ENCODE results near the gene SLC8A2.
"Not testable (repeated sequence)": the region's sequence is repeated elsewhere in the genome, so short reads cannot be mapped to it uniquely, and the experiment has no call there.

SLC8A2 gene

DNA sequence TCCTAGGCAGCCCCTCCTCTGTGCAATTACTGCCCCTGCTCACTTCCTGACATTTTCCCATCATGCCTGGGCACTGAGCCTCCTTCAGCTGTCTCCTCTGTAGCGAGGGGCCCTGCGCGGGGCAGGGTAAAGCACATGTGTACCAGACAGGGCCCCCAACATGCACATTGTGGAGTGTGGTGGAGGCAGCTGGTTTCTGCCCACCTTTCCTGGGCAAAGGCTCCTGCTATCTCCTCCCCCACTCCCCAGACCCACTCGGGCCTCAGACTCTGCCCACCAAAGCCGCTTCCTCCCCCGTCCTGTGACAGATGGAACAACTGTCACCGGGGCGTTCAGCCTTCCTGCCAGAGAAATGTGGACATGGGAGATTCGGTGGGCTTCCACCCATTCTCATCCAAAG lies 15.2 kb upstream of the SLC8A2 start:
- DNase-seq, result no peak

- not testable (repeated sequence) for DNase-seq
These were observed 14.5 kb upstream of the SLC8A2 start for GRCh38 chr19:47486220-47486619.

GRCh38 chr19:47485210-47485609 lies 13.5 kb upstream of the SLC8A2 start:
- no peak for DNase-seq

- peak; percentile 85 for DNase-seq
These were observed 12.4 kb upstream of the SLC8A2 start, which contains the start of gene KPTN for GRCh38 chr19:47483800-47484690. Gene KPTN, minus strand, starts transcription at chr19:47484219. Its CDS starts 59 bp downstream, at chr19:47484160.

DNA sequence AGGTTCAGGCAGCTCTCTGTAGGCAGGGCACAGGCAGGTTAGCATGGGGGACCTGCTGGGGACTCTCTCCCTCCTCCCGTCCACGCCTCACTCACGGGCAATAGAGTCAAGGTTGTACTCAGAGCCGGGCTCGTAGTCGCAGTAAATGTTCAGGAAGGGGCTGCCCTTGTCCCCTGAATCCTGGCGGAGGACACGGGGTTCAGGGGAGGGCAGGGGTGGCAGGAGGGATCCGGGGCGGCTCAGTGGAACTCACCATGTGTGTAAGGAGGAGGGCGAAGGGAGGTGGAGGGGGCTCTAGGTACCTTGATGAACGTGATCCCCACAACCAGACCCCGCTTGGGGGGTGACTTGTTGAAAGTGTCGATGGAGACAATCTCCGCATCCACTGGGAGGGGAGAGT lies 11.5 kb upstream of the SLC8A2 start:
- no peak for DNase-seq

DNA sequence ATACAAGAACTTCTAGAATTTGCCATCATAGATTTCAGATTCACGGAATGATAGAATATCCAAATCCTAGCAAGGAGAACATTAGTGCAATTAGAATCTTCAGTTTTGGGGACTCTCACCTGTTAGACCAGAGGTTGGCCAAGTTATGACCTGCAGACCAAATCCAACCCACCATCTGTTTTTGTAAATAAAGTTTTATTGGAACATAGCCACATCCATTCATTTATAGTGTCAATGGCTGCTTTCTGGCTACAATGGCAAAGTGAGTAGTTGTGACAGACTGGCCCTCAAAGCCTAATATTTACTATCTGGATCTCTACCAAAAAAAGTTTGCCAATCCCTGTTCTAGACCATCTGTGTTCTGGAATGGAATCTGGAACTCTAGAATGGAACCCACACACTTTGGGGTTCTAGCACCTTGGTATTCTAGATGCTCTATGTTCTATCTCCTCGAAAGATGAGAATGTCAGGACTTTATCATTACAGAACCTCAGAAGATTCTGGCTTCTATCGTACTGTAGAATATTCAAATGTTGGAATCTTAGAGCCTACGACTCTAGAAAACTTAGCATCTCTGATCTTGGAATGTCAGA lies 9.9 kb upstream of the SLC8A2 start:
- DNase-seq, result no peak

DNA sequence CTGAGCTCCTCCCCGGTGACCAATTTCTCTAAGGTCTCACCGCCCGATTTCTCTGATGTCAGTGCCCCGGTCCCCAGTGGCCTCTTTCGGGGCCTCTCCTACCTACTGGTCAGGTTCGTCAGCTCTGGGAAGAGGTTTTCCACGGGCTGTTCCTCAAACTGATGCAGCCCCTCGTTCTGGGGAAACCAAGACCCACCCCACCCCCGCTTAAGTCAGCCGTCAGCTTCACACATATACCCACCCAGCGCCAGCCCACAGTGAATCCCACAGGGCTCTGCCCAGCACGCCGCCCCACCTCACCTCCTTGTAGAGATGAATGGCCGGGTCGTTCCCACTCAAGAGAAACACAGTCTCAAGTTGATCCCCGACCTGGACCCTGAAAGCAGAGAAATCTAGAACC lies 9.0 kb upstream of the SLC8A2 start:
- DNase-seq, result no peak

DNA sequence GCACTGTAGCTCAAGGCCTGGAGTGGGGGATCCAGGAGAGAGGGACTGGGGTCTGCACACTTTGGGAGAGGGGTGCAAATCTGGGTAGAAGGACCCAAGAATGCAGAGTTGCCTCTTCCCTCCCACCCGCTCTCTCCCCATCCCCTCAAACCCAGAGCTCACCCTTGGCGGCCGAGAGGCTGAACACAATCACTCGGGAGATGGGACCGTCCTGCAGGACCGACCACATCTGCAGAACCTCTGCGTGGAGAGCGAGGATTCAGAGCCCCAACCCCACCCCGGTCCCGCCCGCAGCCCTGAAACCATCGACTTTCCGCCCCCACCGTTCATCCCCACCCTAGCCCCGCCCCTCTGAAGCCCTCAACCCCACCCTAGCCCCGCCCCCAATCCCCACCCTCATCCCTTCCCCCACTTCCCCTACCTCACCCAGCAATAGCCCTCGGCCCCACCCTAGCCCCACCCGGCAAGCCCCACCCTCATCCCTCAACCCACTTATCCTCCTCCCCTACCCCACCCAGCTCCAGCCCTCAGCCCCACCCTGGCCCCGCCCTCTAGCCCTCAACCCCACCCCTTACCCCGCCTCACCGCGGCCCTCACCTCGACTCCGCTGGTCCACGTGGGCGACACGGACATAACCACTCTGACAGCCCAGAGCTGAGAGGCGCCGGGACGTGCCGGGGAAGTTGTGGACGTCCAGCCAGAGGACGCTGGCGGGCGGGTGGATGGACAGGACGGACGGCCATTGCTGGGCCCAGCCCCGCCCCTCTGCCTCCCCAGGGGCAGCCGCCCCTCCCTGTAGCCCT lies 8.2 kb upstream of the SLC8A2 start:
- no peak for DNase-seq

- no peak for DNase-seq
These were observed 4.8 kb upstream of the SLC8A2 start for GRCh38 chr19:47476438-47476972.

DNA sequence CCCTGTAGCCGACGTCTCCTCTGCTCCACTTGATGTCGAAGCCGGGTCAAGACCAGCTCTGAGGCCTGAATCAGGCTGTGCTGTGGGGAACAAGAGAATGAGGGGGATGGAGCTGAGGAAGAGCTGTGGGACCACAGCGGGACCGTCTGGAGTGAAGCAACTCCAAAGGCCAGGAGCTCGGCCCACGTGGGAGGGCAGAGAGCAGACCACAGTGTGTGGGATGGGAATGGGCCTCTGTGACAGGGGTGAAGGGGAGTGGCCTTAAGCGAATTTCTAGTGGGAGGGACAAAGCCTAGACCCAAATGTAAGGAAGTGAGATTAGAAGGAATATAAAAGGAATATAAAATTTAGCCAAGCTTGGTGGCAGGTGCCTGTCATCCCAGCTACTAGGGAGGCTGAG lies 3.8 kb upstream of the SLC8A2 start:
- no peak for DNase-seq

GRCh38 chr19:47473336-47473735 lies 1.6 kb upstream of the SLC8A2 start:
- DNase-seq, result no peak

DNA sequence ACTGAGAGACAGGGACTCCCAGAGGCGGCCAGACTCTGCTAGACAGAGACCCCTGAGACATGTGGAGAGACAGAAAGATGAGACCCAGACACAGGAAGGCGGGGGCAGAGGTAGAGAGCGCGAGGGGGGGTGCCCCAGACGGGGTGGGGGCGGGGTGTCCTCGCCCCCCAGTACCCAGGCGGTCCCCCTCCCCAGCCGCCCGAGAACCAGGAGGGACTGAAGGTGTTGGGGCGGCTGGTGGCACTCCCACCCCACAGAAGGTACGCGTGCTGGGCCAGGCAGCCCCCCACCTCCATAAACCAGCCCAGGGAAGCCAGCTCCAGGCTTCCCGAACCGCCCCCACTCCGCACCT lies 336 bp downstream of the SLC8A2 start:
- DNase-seq, result no peak

DNA sequence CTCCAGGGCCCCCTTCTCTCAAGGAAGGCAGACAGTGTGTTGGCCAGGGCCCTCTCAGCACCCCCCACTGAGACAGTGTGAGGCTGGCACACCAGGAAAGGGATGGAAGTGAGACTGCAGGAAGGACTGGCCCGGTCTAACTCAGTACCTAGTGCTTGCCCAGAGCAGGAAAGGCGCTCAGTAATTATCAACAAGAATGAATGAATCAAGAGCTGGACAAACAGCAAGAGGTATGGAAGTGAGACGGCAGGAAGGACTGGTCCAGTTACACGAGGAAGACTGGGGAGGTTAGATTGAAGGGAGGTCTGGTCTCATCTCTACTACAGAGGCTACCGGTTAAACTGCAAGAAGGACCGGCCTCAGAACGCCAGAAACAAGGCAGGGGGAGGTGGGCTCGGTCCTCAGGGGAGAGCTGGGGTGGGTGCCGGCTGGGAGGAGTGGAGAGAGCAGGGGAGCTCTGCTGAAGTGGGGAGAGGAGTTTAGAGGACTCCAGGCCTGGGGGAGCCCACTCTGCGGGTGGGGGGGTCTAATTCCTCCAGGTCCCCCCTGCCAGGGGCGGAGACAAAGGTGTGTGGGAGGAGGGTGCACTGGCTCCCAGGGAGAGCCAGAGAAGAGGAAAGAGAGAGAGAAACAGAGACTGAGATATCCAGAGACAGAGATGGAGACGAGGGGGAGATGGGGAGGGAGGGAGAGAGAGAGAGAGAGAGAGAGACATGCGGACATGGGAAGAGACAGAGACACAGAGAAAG lies 1.1 kb downstream of the SLC8A2 start:
- no peak for DNase-seq

DNA sequence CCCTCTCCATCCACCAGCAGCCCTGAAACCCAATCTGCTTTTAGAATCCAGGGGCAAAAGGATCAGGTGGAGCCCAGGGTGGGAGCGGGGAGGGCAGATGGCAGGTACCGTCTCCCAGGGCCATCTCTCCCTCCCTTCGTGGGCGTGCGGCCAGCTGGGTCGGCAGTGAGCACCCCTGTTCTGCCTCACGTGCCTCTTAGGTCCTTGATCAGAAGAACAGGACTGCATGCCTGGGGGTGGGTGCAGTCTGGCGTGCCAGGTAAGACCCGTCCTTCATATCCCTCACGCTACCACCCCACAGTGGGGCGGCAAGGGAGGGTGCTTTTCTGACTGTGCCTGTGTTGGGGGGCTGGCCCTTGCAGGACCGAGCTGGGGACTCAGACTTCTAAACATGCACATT lies 2.0 kb downstream of the SLC8A2 start:
- no peak for DNase-seq

DNA sequence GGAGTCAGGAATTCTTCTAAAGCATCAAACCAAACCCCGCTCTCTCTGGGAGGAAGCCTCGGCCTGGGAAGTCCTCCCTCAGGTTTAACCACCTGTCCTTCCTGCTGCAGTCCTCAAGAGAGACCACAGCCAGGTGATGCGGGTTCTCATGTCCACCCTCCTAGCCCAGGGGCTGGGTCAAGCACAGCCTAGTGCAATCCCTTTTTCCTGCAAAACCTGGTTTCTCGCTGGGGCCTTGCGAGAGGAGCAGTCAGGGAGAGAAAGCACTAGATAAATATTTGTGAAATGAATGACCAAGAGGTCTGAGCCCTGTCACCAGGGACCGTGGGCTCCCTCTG lies 2.4 kb downstream of the SLC8A2 start:
- DNase-seq, result no peak

- DNase-seq, result no peak
These were observed 3.8 kb downstream of the SLC8A2 start for GRCh38 chr19:47467914-47468313.

- no peak for DNase-seq
These were observed 5.7 kb downstream of the SLC8A2 start for GRCh38 chr19:47465957-47466356.

GRCh38 chr19:47464675-47465419 lies 6.8 kb downstream of the SLC8A2 start:
- no peak for DNase-seq

DNA sequence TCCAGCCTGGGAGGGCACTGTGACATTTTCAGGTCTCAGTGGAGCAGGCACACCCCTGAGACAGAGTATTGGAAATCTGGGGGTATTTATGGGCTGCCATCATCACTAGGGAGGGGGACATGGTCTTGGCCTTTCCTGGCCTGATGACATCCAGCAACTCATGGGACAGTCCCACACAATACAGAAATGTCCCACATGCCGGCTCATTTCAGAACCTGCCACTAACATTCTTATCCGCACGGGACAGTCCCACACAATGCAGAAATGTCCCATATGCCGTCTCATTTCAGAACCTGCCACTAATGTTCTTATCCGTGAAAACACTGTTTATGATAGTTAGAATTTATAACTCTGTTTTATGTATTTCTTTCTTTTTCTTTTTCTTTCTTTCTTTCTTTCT lies 9.8 kb downstream of the SLC8A2 start:
- DNase-seq, result no peak

GRCh38 chr19:47459477-47459876 lies 12.2 kb downstream of the SLC8A2 start:
- DNase-seq, result no peak

DNA sequence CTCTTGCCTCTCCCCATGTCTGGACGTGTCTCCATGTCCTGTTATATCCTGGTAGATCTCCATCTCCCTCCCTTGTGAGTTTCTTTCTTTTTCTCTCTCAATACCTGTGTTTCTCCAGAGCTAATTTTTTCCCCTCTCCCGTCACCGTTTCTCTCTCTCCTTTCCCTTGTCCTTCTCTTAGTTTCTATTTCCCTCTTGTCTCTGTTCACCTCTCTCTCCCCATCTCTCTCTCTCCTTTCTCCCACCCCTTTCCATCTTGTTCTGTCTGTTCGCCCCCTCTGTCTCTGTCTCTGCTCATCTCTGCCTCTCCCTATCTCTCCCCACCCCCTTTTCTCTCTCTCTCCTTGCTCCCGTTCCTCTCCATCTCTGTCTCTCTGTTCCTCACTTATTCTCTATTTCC lies 13.0 kb downstream of the SLC8A2 start:
- DNase-seq, result no peak

Measured in CD4-positive, alpha-beta T cell treated with Interleukin-4 for 4 hours (primary cell).